ENCODE measurements around the gene SH3BGRL3.
"Not testable (repeated sequence)": the region's sequence is repeated elsewhere in the genome, so short reads cannot be mapped to it uniquely, and the experiment has no call there.

Gene SH3BGRL3

DNA sequence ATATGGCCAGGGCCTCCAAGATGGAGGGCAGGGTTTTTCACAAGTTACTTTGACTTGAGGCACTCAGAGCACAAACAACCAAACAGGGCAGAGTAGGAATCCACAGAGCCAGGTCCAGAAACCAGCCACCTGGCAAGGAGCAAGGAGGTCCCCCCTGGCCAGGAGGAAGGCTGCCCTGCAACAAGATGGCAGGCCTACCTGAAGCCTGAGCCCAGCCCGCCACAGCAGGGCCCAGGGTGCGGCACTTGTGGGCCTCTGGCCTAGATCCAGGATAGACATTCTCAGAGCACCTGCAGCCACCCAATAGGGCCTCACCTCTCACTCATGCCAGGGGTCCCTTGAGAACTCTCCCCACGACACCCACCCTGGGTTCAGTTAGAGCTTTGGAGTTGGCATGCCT lies 11.5 kb downstream of the SH3BGRL3 start:
- FAIRE-seq (no peak), DNase-seq (ENCODE audit: insufficient read length, low spot score) (no peak)
- TF ChIP-seq, protein P1, sequence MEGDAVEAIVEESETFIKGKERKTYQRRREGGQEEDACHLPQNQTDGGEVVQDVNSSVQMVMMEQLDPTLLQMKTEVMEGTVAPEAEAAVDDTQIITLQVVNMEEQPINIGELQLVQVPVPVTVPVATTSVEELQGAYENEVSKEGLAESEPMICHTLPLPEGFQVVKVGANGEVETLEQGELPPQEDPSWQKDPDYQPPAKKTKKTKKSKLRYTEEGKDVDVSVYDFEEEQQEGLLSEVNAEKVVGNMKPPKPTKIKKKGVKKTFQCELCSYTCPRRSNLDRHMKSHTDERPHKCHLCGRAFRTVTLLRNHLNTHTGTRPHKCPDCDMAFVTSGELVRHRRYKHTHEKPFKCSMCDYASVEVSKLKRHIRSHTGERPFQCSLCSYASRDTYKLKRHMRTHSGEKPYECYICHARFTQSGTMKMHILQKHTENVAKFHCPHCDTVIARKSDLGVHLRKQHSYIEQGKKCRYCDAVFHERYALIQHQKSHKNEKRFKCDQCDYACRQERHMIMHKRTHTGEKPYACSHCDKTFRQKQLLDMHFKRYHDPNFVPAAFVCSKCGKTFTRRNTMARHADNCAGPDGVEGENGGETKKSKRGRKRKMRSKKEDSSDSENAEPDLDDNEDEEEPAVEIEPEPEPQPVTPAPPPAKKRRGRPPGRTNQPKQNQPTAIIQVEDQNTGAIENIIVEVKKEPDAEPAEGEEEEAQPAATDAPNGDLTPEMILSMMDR (IDR thresholded peaks at IDR 0.05; ENCODE audit: insufficient read depth, missing control alignments) = no peak

DNA sequence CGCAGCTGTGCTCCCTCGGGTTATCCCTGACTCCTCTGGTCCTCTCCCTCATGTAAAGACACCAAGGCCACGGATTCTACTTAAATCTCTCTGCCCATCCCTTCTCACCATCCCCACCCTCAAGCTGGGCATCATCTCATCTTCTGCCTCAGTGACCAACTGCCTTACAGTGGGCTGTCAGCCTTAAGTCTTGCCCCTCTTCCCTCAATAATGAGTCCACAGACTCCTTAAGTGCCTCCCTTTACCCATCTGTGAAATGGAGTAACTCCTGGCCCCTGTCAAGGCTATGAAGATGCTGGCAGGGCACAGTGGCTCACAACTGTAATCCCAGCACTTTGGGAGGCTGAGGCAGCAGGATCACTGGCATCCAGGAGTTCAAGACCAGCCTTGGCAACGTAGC lies 12.1 kb downstream of the SH3BGRL3 start:
- FAIRE-seq (no peak), DNase-seq (ENCODE audit: insufficient read length, low spot score) (no peak)
- TF ChIP-seq, protein P1 (IDR thresholded peaks at IDR 0.05; ENCODE audit: insufficient read depth, missing control alignments) = no peak

DNA sequence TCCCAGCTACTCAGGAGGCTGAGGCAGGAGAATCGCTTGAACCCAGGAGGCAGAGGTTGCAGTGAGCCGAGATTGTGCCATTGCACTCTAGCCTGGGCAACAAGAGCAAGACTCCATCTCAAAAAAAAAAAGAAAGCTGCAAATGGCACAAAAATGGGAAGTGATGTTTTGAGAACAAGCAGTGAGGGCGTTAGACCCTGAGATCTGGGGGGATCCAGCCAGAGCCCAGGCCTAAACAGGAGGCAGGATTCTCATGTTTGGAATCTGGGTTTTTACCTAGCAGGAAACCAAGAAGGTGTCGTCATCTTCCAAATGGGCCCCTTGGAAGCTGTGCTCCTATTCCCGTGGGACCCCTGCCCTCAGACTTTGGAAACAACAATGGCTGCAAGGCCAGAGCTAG lies 12.8 kb downstream of the SH3BGRL3 start:
- DNase-seq (ENCODE audit: insufficient read length, low spot score); FAIRE-seq: not testable (repeated sequence)

DNA sequence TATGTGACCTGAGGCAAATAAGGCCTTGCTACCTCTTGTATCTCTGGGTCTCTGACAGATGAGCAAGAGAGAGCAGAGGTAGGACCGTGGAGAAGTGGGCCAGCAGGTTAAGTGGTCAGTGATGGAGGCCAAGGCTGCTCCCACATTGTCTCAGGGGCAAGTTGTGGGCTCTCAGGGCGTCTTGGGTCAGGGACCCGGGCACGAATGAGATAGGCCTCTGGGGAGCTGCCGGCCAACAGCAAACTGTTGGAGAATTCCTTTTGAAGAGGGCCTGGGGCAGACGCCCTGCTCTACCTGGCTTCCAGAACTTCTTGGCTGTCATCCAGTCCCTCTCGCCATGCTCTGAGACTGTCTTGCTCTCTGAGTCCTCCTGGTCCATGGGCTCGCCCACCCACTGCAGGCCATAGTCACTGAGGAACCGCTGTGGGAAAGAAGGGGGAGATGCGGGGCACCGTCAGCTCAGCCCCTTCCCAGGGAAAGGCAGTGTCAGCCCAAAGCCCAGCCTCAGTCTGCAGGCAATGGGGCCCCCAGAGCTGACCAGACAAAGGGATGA lies 14.1 kb downstream of the SH3BGRL3 start:
- DNase-seq (ENCODE audit: insufficient read length, low spot score) (no peak), FAIRE-seq (no peak)
- TF ChIP-seq, protein P1 (IDR thresholded peaks at IDR 0.05; ENCODE audit: insufficient read depth, missing control alignments) = no peak

DNA sequence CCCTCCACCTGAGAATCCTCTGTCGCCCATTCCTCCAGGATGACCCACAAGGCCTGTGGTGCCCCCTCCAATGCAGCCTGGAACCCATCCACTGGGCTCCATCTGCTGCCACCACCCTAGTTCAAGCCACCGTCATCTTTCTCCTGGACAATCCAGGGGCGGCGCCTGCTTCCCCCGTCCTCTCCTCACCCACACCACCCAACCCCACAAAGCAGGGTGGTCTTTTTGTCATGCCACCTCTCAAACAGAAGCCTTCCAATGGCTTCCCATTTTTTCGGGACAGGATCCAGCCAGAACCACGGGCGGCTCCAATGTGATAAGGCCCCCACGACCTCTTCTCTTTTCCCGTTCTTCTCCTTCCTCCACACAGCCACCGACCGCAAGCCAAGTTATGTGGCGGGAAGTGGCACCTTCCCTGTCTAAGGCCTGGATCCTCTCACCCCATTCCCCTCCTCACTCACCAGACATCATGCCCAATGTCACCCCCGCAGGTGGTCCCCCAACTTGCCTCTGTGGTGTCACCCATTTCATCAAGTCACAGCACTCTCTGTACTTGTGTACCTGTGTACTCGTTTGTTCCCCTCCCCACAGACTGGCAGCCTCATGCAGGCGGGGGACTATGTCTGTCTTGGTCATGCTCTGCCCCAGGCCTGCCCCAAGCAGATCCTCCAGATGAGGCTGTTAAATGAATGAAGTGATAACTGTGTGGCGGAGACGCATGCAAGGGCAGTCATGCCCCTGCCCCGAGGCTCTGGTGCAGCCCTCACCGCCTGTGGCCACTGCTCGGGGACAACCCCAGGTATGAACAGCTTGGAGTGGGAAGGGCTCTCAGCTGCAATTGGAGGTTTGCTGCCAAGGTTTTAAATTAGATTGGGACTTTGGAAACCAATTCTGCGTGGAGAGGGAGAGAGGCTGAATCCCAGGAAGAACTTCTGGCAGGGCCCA lies 15.6 kb downstream of the SH3BGRL3 start:
- TF ChIP-seq, protein P1 (IDR thresholded peaks at IDR 0.05; ENCODE audit: insufficient read depth, missing control alignments) = no peak
- FAIRE-seq = no peak
- DNase-seq (ENCODE audit: insufficient read length, low spot score) = no peak

DNA sequence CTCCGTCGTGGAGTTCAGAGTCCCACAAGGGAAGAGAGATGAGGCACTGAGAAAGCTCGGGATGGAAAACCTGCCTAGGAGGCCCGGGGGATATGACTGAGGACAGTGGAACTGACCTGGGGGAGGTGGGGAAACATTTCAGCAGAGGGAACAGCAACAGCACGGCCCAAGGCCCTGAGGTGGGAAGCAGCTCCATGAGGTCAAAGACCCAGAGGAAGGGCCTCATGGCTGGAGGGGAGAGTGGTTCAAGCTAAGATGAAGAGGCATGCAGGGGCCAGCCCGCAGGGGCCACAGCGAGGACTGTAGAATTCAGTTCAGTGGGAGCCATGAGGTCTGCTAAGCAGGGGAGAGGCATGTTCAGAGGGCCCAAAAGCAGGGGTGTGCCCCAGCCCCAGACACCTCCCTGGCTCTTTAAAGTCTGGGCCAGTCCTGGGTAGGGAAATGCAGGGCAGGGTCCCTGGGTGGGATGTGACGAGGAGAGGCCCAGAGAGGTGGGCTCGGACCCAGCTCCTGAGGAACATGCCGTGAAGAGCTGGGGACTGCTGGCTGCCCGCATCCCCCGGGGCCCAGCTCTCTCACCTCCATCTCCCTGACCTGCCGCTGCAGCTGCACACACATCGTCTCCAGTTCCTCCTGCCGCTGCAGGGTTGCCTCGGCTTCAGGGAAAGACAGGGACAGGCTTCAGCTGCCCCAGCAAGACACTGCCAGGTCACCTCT lies 16.6 kb downstream of the SH3BGRL3 start:
- no peak for FAIRE-seq

More for the DNA sequence above, 16.6 kb downstream of the SH3BGRL3 start:
- DNase-seq (ENCODE audit: insufficient read length, low spot score) = no peak
- TF ChIP-seq, protein P1 (IDR thresholded peaks at IDR 0.05; ENCODE audit: insufficient read depth, missing control alignments) = no peak
